Measurements from ENCODE around the gene CLEC4G. TPM values are rescaled to one million over a fixed set of nuclear protein-coding genes. Genes with fewer than 3 reads are reported as not detected.

CLEC4G gene
- total RNA-seq, 2 experiments from 2014 or later: not detected

- ATAC-seq: peak; percentile 71
- POLR2A ChIA-PET: interaction anchor here (0.7 to 1.9 kb wide), 8 partner anchors 13 to 113 kb away, joined by 3 to 6 read pairs (median 4); partner anchors contain the start of genes PET100, RETN, STXBP2 and XAB2
- intact Hi-C loops (cut with micrococcal nuclease): loop anchor here (5.0 kb wide), 2 partner anchors 114 to 116 kb away; no protein-coding TSS in a partner anchor
Measured at GRCh38 chr19:7681340-7682174, 50.4 kb downstream of the CLEC4G start.

GRCh38 chr19:7680606-7681339, 51.1 kb downstream of the CLEC4G start, which contains the start of gene TRAPPC5:
Gene TRAPPC5 (plus strand): TSS chr19:7680833. CDS start chr19:7682254, 1,421 bp downstream.
- POLR2A ChIA-PET: interaction anchor here (0.7 to 1.9 kb wide), 8 partner anchors 12 to 112 kb away, joined by 3 to 6 read pairs (median 4); partner anchors contain the start of genes PET100, RETN, STXBP2 and XAB2
- DNase-seq: peak; percentile 88
- H3K4me3 Mint-ChIP-seq: peak within 1 kb of the TSS; percentile 92

More at GRCh38 chr19:7681340-7682174, 50.4 kb downstream of the CLEC4G start:
- peaks cover 20% of the 10 kb centered on the region for H3K27me3 Mint-ChIP-seq
- peaks cover 15% of the 10 kb centered on the region for H3K36me3 Mint-ChIP-seq (ENCODE audit: low read depth)
- H3K4me3 Mint-ChIP-seq: peak overlapping the region; percentile 92
- H3K9me3 Mint-ChIP-seq: no peaks in the 10 kb centered on the region
- peaks cover 46% of the 10 kb centered on the region for H3K4me1 Mint-ChIP-seq (ENCODE audit: low read depth)
- TF ChIP-seq CTCF (IDR thresholded peaks at IDR 0.05): peak; percentile 68
- CTCF ChIA-PET: interaction anchor here (0.6 to 3.6 kb wide), 65 partner anchors 9 to 579 kb away, joined by 3 to 74 read pairs (median 5); partner anchors contain the start of genes CD209, PET100, PNPLA6 and RETN
- H3K27ac Mint-ChIP-seq: peak overlapping the region; percentile 95
- peak; percentile 96 for DNase-seq

GRCh38 chr19:7679771-7680605, 51.9 kb downstream of the CLEC4G start:
- Mint-ChIP-seq H3K36me3 (ENCODE audit: low read depth) (peaks cover 15% of the 10 kb centered on the region), H3K4me1 (ENCODE audit: low read depth) (peaks cover 50% of the 10 kb centered on the region), H3K9me3 (no peaks in the 10 kb centered on the region), H3K4me3 (peak overlapping the region; percentile 92), H3K27me3 (peaks cover 29% of the 10 kb centered on the region), H3K27ac (peak overlapping the region; percentile 61)
- ATAC-seq: no peak
- TF ChIP-seq CTCF (IDR thresholded peaks at IDR 0.05): no peak
- ChIA-PET POLR2A (interaction anchor here (1.2 to 1.9 kb wide), 2 partner anchors 11 to 50 kb away, joined by 3 to 6 read pairs; partner anchors contain the start of genes PET100, RETN and XAB2), CTCF (interaction anchor here (0.8 to 3.6 kb wide), 28 partner anchors 8 to 578 kb away, joined by 3 to 74 read pairs (median 6); partner anchors contain the start of genes CD209, PET100, RETN and XAB2)
- no peak for DNase-seq
- intact Hi-C loops (cut with micrococcal nuclease): loop anchor here (5.0 kb wide), 2 partner anchors 113 to 117 kb away; no protein-coding TSS in a partner anchor

More at GRCh38 chr19:7680606-7681339, 51.1 kb downstream of the CLEC4G start, which contains the start of gene TRAPPC5:
- peak; percentile 99 for TF ChIP-seq CTCF (IDR thresholded peaks at IDR 0.05)
- no peaks in the 10 kb centered on the region for H3K9me3 Mint-ChIP-seq
- H3K4me1 Mint-ChIP-seq (ENCODE audit: low read depth): peaks cover 52% of the 10 kb centered on the region
- peaks cover 15% of the 10 kb centered on the region for H3K36me3 Mint-ChIP-seq (ENCODE audit: low read depth)
- H3K27ac Mint-ChIP-seq: peak within 1 kb of the TSS; percentile 95
- intact Hi-C loops (cut with micrococcal nuclease): loop anchor here (5.0 kb wide), 2 partner anchors 113 to 117 kb away; no protein-coding TSS in a partner anchor
- ATAC-seq: peak; percentile 38
- CTCF ChIA-PET: interaction anchor here (0.6 to 3.6 kb wide), 68 partner anchors 8 to 578 kb away, joined by 3 to 74 read pairs (median 4); partner anchors contain the start of genes CD209, PET100, PNPLA6 and RETN
- H3K27me3 Mint-ChIP-seq: peaks cover 27% of the 10 kb centered on the region
